ENCODE measurements around the gene TMCC2.

GRCh38 chr1:205228093-205228521 lies 361 bp downstream of the TMCC2 start:
- TF ChIP-seq CTCF (IDR thresholded peaks at IDR 0.05 in 2 of 3, conservative IDR thresholded peaks at IDR 0.05 in 1 of 3; ENCODE audit: borderline replicate concordance in 1 of 3, insufficient read depth in 1 of 3, low read depth in 2 of 3, low read length in 2 of 3): no peak
- TF ChIP-seq POLR2A (IDR thresholded peaks at IDR 0.05; ENCODE audit: borderline replicate concordance, extremely low read depth, insufficient read depth, insufficient read length): no peak
- no peak for TF ChIP-seq EZH2 (IDR thresholded peaks at IDR 0.05)
- no peak for TF ChIP-seq ZBTB33 (IDR thresholded peaks at IDR 0.05; ENCODE audit: extremely low read depth, insufficient replicate concordance, low read length)
- no peak for TF ChIP-seq JUND (IDR thresholded peaks at IDR 0.05)
